HFFc6 (cell line): ENCODE results near the gene GBX2. TPM values are rescaled to one million over a fixed set of nuclear protein-coding genes. Genes with fewer than 3 reads are reported as not detected.

Experiments
- DNase-seq: peaks from one replicate; pipeline ENCODE4 v3.0.0-alpha.2; 2018
- H3K27ac Mint-ChIP-seq: 2 replicates; pipeline ENCODE4 v1.8.0; 2020; ENCODE audit warnings: mild to moderate bottlenecking, mixed read lengths
- H3K27me3 Mint-ChIP-seq: 2 replicates; pipeline ENCODE4 v1.8.0; 2021; ENCODE audit warnings: mild to moderate bottlenecking, moderate library complexity, mixed read lengths; ENCODE audit not compliant: insufficient read depth
- H3K36me3 Mint-ChIP-seq: 2 replicates; pipeline ENCODE4 v1.8.0; 2021; ENCODE audit warnings: low read depth, mixed read lengths
- H3K4me1 Mint-ChIP-seq: 2 replicates; pipeline ENCODE4 v1.8.0; 2020; ENCODE audit warnings: low read depth, mixed read lengths
- H3K4me3 Mint-ChIP-seq: 2 replicates; pipeline ENCODE4 v1.8.0; 2020; ENCODE audit warnings: mild to moderate bottlenecking, moderate library complexity, mixed read lengths
- H3K9me3 Mint-ChIP-seq: 2 replicates; pipeline ENCODE4 v1.8.0; 2020; ENCODE audit warnings: mild to moderate bottlenecking, mixed read lengths
- total RNA-seq, 6 experiments: library from RNA; stranded (reverse); fragmentation: NEBNext Ultra II Directional; extraction: Animal tissue kit (Norgen Biotek cat#: 25700); gene quantifications; 2 replicates in 1 of 6; 3 replicates in 5 of 6; pipeline ENCODE4 v1.2.3, GENCODE V29; 2021
- TF ChIP-seq, protein P1 (sequence below): fragments of 200-600 bp; sonication (generic); IDR thresholded peaks from 2 replicates; pipeline ENCODE4 v1.5.0; 2021; ENCODE audit warnings: antibody characterized with exemption, mild to moderate bottlenecking

The GBX2 gene
- total RNA-seq, 6 experiments from 2014 or later, result not detected

GRCh38 chr2:236214376-236214995 lies 46.3 kb upstream of the GBX2 start:
- H3K27me3 Mint-ChIP-seq, result peaks cover 21% of the 10 kb centered on the region
- no peak overlapping the region for H3K27ac Mint-ChIP-seq
- peaks cover 43% of the 10 kb centered on the region for H3K9me3 Mint-ChIP-seq
- H3K4me3 Mint-ChIP-seq, result no peak overlapping the region
- no peak for DNase-seq
- H3K4me1 Mint-ChIP-seq, result no peaks in the 10 kb centered on the region
- peaks cover 23% of the 10 kb centered on the region; the same call in 1 of the 2 replicates for H3K36me3 Mint-ChIP-seq
- TF ChIP-seq, protein P1, sequence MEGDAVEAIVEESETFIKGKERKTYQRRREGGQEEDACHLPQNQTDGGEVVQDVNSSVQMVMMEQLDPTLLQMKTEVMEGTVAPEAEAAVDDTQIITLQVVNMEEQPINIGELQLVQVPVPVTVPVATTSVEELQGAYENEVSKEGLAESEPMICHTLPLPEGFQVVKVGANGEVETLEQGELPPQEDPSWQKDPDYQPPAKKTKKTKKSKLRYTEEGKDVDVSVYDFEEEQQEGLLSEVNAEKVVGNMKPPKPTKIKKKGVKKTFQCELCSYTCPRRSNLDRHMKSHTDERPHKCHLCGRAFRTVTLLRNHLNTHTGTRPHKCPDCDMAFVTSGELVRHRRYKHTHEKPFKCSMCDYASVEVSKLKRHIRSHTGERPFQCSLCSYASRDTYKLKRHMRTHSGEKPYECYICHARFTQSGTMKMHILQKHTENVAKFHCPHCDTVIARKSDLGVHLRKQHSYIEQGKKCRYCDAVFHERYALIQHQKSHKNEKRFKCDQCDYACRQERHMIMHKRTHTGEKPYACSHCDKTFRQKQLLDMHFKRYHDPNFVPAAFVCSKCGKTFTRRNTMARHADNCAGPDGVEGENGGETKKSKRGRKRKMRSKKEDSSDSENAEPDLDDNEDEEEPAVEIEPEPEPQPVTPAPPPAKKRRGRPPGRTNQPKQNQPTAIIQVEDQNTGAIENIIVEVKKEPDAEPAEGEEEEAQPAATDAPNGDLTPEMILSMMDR, result no peak

DNA sequence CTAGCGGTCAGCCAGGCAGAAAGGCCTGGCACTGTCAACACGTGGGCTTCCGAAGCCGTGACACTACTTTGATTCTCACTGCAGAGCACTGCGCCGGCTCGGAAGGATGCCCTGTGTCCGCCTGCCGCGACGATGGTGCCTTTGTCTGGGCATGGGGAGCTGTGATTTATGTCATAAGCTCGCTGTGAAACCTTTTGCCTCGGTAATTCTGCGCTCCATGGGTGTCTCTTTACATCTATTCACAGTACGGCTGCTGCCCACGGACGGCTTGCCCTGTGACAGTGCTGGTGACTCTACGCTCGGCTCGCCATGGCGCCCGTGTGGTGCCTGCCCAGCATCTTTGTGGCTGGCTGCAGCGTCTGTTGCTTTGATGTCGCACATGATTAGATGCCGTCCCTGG lies 43.1 kb upstream of the GBX2 start:
- Mint-ChIP-seq H3K4me3 (no peak overlapping the region), H3K9me3 (peaks cover 42% of the 10 kb centered on the region), H3K4me1 (no peaks in the 10 kb centered on the region), H3K27me3 (peaks cover 21% of the 10 kb centered on the region), H3K27ac (no peak overlapping the region), H3K36me3 (peaks cover 20% of the 10 kb centered on the region; the same call in 1 of the 2 replicates)
- DNase-seq, result no peak
- TF ChIP-seq, protein P1, result no peak

DNA sequence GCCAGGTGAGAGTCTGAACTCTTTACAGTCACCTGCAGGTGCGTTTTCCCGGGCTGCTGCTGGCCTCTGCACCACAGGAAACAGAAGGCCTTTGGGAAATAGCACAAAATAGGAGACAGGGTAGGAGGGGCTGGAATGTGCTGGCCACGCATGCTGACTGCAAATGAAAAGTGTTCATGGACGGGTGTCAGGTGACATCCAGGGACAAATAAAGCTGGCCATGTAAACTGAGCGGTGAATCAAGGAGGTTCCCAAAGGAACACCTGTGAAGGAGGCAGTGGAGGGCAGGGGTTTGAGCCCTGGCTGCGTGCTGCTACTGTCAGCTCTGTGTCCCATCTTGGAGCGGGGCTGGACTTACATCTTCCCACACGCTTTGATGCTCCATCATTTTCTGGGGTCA lies 42.4 kb upstream of the GBX2 start:
- Mint-ChIP-seq H3K27me3 (peaks cover 16% of the 10 kb centered on the region), H3K9me3 (peaks cover 34% of the 10 kb centered on the region), H3K27ac (no peak overlapping the region), H3K4me3 (no peak overlapping the region), H3K4me1 (no peaks in the 10 kb centered on the region), H3K36me3 (peaks cover 14% of the 10 kb centered on the region; the same call in 1 of the 2 replicates)
- no peak for DNase-seq
- TF ChIP-seq, protein P1, result no peak

DNA sequence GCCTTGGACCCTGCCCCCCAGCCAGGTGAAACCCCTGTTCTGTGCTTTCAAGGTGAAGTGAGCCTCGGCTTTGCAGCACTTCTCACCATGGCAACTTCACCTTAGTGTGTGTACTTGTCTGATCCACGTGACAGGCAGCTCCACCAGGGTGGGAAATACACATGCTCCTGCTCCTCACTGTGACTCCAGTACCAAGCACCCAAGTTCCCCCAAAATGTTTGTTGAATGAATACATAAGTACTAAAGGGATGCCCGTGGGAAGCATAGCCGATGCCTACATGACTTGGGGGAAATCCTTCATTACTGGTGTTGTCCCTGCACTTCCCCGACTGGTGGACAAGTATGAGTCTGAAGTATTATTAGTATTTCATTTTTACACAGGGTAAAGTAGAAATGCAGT lies 41.8 kb upstream of the GBX2 start:
- H3K9me3 Mint-ChIP-seq, result peaks cover 29% of the 10 kb centered on the region
- H3K36me3 Mint-ChIP-seq, result peaks cover 12% of the 10 kb centered on the region; the same call in 1 of the 2 replicates
- H3K4me1 Mint-ChIP-seq, result no peaks in the 10 kb centered on the region
- H3K27me3 Mint-ChIP-seq, result peaks cover 16% of the 10 kb centered on the region
- no peak for DNase-seq
- H3K4me3 Mint-ChIP-seq, result no peak overlapping the region
- TF ChIP-seq, protein P1, result no peak
- no peak overlapping the region for H3K27ac Mint-ChIP-seq

DNA sequence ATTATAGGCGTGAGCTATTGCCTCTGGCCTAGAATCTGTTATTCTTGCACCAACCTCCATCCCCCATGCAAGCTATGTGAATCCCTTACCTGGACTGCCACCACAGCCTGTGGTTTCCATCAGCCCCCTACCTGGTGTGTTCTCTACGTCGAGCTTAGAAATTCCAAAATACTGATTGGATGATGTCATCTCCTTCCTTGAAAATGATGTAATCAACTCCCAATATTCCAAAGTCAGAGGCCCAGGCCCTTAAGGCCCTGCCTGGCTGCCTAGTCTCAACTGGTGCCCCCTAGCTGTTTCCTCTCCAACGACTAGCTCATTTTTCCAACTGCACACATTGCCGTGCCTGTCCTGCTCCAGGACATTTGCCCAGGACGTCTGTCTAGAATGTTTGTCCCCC lies 41.3 kb upstream of the GBX2 start:
- DNase-seq, result no peak
- Mint-ChIP-seq H3K36me3 (peaks cover 12% of the 10 kb centered on the region; the same call in 1 of the 2 replicates), H3K27ac (no peak overlapping the region), H3K4me1 (no peaks in the 10 kb centered on the region), H3K9me3 (peaks cover 26% of the 10 kb centered on the region), H3K4me3 (no peak overlapping the region), H3K27me3 (peaks cover 16% of the 10 kb centered on the region)
- TF ChIP-seq, protein P1, result no peak
